WTC11 (cell line): ENCODE measurements around the gene AGAP5. TPM values are rescaled to one million over a fixed set of nuclear protein-coding genes. Genes with fewer than 3 reads are reported as not detected.

ENCODE experiments used
- ATAC-seq: fragments of 200-7000 bp; cut with Tn5 transposase; 2 replicates; pipeline ENCODE4 v1.10.0; 2021; ENCODE audit warnings: mild to moderate bottlenecking, moderate library complexity
- CTCF ChIA-PET: fragments of 300-600 bp; sonication (Branson Sonifier 250); formaldehyde crosslinking; loops from one replicate; lab custom pipeline; 2021; ENCODE audit warnings: antibody characterized with exemption; lab: Charles Lee
- POLR2A ChIA-PET: fragments of 350-600 bp; sonication (Branson Sonifier 250); formaldehyde crosslinking; loops from one replicate; lab custom pipeline; 2021; ENCODE audit warnings: antibody characterized with exemption; lab: Charles Lee
- DNase-seq: peaks from one replicate; pipeline ENCODE4 v3.0.0; 2021; ENCODE audit warnings: low spot score
- H3K27ac Mint-ChIP-seq: 2 replicates; pipeline ENCODE4 v1.8.0; 2021; ENCODE audit warnings: mixed read lengths
- H3K27me3 Mint-ChIP-seq: 2 replicates; pipeline ENCODE4 v1.8.0; 2021; ENCODE audit warnings: low read depth, mild to moderate bottlenecking, moderate library complexity, mixed read lengths
- H3K36me3 Mint-ChIP-seq: 2 replicates; pipeline ENCODE4 v1.8.0; 2021; ENCODE audit warnings: mixed read lengths
- H3K4me1 Mint-ChIP-seq: 2 replicates; pipeline ENCODE4 v1.8.0; 2022; ENCODE audit warnings: mixed read lengths
- H3K4me3 Mint-ChIP-seq: 2 replicates; pipeline ENCODE4 v1.8.0; 2021; ENCODE audit warnings: mild to moderate bottlenecking, moderate library complexity, mixed read lengths
- H3K9me3 Mint-ChIP-seq: 2 replicates; pipeline ENCODE4 v1.8.0; 2021; ENCODE audit warnings: mixed read lengths
- CBFB ChIP-seq: sonication (generic); formaldehyde crosslinking; IDR thresholded peaks from 2 replicates; pipeline ENCODE4 v1.8.1; 2022; ENCODE audit warnings: mild to moderate bottlenecking, low read depth, missing genetic modification reagents
- EMX1 ChIP-seq: fragments of 250-450 bp; sonication (Bioruptor Pico); IDR thresholded peaks from 2 replicates; pipeline ENCODE4 v1.8.0; 2021; ENCODE audit warnings: mild to moderate bottlenecking
- ESRRA ChIP-seq: sonication (generic); formaldehyde crosslinking; IDR thresholded peaks from 2 replicates; pipeline ENCODE4 v1.8.1; 2022; ENCODE audit warnings: mild to moderate bottlenecking, missing genetic modification reagents, borderline replicate concordance
- ETV6 ChIP-seq: sonication (generic); formaldehyde crosslinking; IDR thresholded peaks from 2 replicates; pipeline ENCODE4 v1.8.1; 2022; ENCODE audit warnings: mild to moderate bottlenecking, missing genetic modification reagents
- FOXJ3 ChIP-seq: sonication (generic); formaldehyde crosslinking; IDR thresholded peaks from 2 replicates; pipeline ENCODE4 v1.9.0; 2021; ENCODE audit warnings: missing genetic modification reagents, mild to moderate bottlenecking, borderline replicate concordance
- HMGA2 ChIP-seq: fragments of 250-450 bp; sonication (Bioruptor Pico); IDR thresholded peaks from 2 replicates; pipeline ENCODE4 v1.4.0; 2021; ENCODE audit warnings: mild to moderate bottlenecking, moderate library complexity
- MXD4 ChIP-seq: fragments of 250-450 bp; sonication (Bioruptor Pico); IDR thresholded peaks from 2 replicates; pipeline ENCODE4 v1.8.0; 2021; ENCODE audit warnings: mild to moderate bottlenecking, moderate library complexity, borderline replicate concordance
- MYBL2 ChIP-seq: sonication (generic); formaldehyde crosslinking; IDR thresholded peaks from 2 replicates; pipeline ENCODE4 v1.8.1; 2023; ENCODE audit warnings: mild to moderate bottlenecking, moderate library complexity, missing genetic modification reagents
- NFYB ChIP-seq: sonication (generic); formaldehyde crosslinking; conservative IDR thresholded peaks from 2 replicates; pipeline ENCODE4 v1.8.0; 2022; ENCODE audit warnings: low read depth, missing genetic modification reagents
- NR1H2 ChIP-seq: sonication (generic); formaldehyde crosslinking; IDR thresholded peaks from 2 replicates; pipeline ENCODE4 v1.9.0; 2021; ENCODE audit warnings: mild to moderate bottlenecking, moderate library complexity, missing genetic modification reagents
- NR2C2 ChIP-seq: sonication (generic); formaldehyde crosslinking; IDR thresholded peaks from 2 replicates; pipeline ENCODE4 v1.8.0; 2022; ENCODE audit warnings: mild to moderate bottlenecking, missing genetic modification reagents
- PRRX2 ChIP-seq: fragments of 250-450 bp; sonication (Bioruptor Pico); IDR thresholded peaks from 2 replicates; pipeline ENCODE4 v1.8.0; 2021; ENCODE audit warnings: mild to moderate bottlenecking
- SMAD4 ChIP-seq: sonication (generic); formaldehyde crosslinking; IDR thresholded peaks from 2 replicates; pipeline ENCODE4 v1.8.0; 2022; ENCODE audit warnings: mild to moderate bottlenecking, missing genetic modification reagents
- SP1 ChIP-seq: sonication (generic); formaldehyde crosslinking; conservative IDR thresholded peaks from 2 replicates; pipeline ENCODE4 v1.8.1; 2022; ENCODE audit warnings: missing genetic modification reagents
- TEAD1 ChIP-seq: sonication (generic); formaldehyde crosslinking; IDR thresholded peaks from 2 replicates; pipeline ENCODE4 v1.8.0; 2022; ENCODE audit warnings: mild to moderate bottlenecking, missing genetic modification reagents
- ZNF232 ChIP-seq: sonication (generic); formaldehyde crosslinking; IDR thresholded peaks from 2 replicates; pipeline ENCODE4 v1.8.0; 2022; ENCODE audit warnings: mild to moderate bottlenecking, missing genetic modification reagents
- ZNF263 ChIP-seq: sonication (generic); formaldehyde crosslinking; IDR thresholded peaks from 2 replicates; pipeline ENCODE4 v1.8.1; 2022; ENCODE audit warnings: low read depth, mild to moderate bottlenecking, moderate library complexity, missing genetic modification reagents
- ZNF416 ChIP-seq: fragments of 250-450 bp; sonication (Bioruptor Pico); IDR thresholded peaks from 2 replicates; pipeline ENCODE4 v1.9.0; 2021; ENCODE audit warnings: mild to moderate bottlenecking, inconsistent platforms
- ZNF423 ChIP-seq: fragments of 250-450 bp; sonication (Bioruptor Pico); IDR thresholded peaks from 2 replicates; pipeline ENCODE4 v2.1.2; 2022; ENCODE audit warnings: mild to moderate bottlenecking, moderate library complexity
- total RNA-seq: library from RNA; stranded (reverse); gene quantifications from 3 replicates; pipeline ENCODE4 v1.2.3, GENCODE V29; 2021
- TF ChIP-seq, protein P1 (sequence below): fragments of 250-450 bp; sonication (Bioruptor Pico); IDR thresholded peaks from 2 replicates; pipeline ENCODE4 v1.9.0; 2021; ENCODE audit warnings: mild to moderate bottlenecking
- TF ChIP-seq, protein P2 (sequence below): fragments of 250-450 bp; sonication (Bioruptor Pico); IDR thresholded peaks from 2 replicates; pipeline ENCODE4 v1.8.0; 2021; ENCODE audit warnings: mild to moderate bottlenecking
- TF ChIP-seq, protein P3 (sequence below): sonication (generic); formaldehyde crosslinking; IDR thresholded peaks from 2 replicates; pipeline ENCODE4 v1.8.1; 2022; ENCODE audit warnings: low read depth, mild to moderate bottlenecking, moderate library complexity, missing genetic modification reagents, borderline replicate concordance
- TF ChIP-seq, protein P4 (sequence below): sonication (generic); formaldehyde crosslinking; IDR thresholded peaks from 2 replicates; pipeline ENCODE4 v1.8.0; 2022; ENCODE audit warnings: mild to moderate bottlenecking, missing genetic modification reagents
- TF ChIP-seq, protein P5 (sequence below): sonication (generic); formaldehyde crosslinking; IDR thresholded peaks from 2 replicates; pipeline ENCODE4 v1.8.1; 2023; ENCODE audit warnings: mild to moderate bottlenecking, missing genetic modification reagents
- TF ChIP-seq, protein P6 (sequence below): sonication (generic); formaldehyde crosslinking; IDR thresholded peaks from 2 replicates; pipeline ENCODE4 v1.8.1; 2022; ENCODE audit warnings: mild to moderate bottlenecking, missing genetic modification reagents, moderate library complexity, borderline replicate concordance
- TF ChIP-seq, protein P7 (sequence below): sonication (generic); formaldehyde crosslinking; IDR thresholded peaks from 2 replicates; pipeline ENCODE4 v1.8.0; 2023; ENCODE audit warnings: missing genetic modification reagents

Gene AGAP5
- total RNA-seq, 1 experiment from 2014 or later: 7.5 TPM

DNA sequence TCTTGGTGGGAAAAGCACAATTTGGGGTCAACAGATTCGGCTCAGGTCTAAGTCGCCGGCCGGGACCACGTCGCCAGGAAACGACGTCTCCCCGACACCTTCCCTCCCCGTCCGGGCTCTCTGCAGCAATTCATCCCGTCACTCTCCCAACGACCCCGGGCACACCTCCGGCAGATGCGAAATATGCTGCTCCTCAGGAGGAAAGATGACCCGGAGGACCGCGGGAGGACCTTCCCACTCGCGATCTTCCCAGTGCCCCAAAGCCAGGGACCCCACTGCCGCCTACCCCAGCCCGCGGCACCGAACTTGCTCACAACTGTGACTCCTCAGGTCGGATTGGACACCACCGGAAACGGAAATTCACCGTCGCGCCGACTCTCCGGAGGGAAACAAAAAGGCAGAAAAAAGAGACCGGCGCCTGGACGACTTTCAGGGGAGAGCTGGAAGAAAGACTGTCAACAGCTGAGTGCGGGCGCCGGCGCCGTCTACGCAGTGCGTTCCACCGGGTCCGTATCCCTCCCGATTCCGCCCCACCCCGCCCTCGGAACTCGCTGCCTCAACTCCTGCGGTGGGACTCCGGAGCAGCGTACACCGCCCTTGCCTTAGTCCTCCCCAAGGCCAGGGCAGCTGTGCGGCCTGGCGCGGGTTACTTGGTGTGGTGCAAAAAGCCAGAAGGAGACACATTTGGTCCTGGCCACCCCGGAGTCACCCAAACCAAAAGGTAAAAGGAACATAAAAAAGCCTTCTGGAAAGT, 32.4 kb upstream of the AGAP5 start:
- Mint-ChIP-seq H3K4me3 (peak overlapping the region; percentile 95), H3K4me1 (0 out of 2 replicates have a peak, but pooled peaks cover 2% of the 10 kb centered on the region), H3K27me3 (no peaks in the 10 kb centered on the region), H3K9me3 (no peaks in the 10 kb centered on the region), H3K36me3 (peaks cover 19% of the 10 kb centered on the region), H3K27ac (peak overlapping the region; percentile 97)
- DNase-seq (peak; percentile 93), ATAC-seq (peak; percentile 83)
- CTCF ChIA-PET: interaction anchor here (0.7 to 2.0 kb wide), 4 partner anchors 12 to 201 kb away, joined by 3 to 5 read pairs (median 4); no protein-coding TSS in a partner anchor
- POLR2A ChIA-PET: interaction anchor here (0.6 to 3.3 kb wide), 3 partner anchors 11 to 54 kb away, joined by 3 to 19 read pairs (median 3); partner anchors contain the start of gene SEC24C
- TF ChIP-seq, protein P1, sequence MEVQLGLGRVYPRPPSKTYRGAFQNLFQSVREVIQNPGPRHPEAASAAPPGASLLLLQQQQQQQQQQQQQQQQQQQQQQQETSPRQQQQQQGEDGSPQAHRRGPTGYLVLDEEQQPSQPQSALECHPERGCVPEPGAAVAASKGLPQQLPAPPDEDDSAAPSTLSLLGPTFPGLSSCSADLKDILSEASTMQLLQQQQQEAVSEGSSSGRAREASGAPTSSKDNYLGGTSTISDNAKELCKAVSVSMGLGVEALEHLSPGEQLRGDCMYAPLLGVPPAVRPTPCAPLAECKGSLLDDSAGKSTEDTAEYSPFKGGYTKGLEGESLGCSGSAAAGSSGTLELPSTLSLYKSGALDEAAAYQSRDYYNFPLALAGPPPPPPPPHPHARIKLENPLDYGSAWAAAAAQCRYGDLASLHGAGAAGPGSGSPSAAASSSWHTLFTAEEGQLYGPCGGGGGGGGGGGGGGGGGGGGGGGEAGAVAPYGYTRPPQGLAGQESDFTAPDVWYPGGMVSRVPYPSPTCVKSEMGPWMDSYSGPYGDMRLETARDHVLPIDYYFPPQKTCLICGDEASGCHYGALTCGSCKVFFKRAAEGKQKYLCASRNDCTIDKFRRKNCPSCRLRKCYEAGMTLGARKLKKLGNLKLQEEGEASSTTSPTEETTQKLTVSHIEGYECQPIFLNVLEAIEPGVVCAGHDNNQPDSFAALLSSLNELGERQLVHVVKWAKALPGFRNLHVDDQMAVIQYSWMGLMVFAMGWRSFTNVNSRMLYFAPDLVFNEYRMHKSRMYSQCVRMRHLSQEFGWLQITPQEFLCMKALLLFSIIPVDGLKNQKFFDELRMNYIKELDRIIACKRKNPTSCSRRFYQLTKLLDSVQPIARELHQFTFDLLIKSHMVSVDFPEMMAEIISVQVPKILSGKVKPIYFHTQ (CRISPR knock-in tag): no peak
- TF ChIP-seq MXD4 (CRISPR knock-in tag): no peak
- TF ChIP-seq EMX1 (CRISPR knock-in tag): no peak
- TF ChIP-seq, protein P2, sequence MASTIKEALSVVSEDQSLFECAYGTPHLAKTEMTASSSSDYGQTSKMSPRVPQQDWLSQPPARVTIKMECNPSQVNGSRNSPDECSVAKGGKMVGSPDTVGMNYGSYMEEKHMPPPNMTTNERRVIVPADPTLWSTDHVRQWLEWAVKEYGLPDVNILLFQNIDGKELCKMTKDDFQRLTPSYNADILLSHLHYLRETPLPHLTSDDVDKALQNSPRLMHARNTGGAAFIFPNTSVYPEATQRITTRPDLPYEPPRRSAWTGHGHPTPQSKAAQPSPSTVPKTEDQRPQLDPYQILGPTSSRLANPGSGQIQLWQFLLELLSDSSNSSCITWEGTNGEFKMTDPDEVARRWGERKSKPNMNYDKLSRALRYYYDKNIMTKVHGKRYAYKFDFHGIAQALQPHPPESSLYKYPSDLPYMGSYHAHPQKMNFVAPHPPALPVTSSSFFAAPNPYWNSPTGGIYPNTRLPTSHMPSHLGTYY (CRISPR knock-in tag): no peak
- TF ChIP-seq, protein P3, sequence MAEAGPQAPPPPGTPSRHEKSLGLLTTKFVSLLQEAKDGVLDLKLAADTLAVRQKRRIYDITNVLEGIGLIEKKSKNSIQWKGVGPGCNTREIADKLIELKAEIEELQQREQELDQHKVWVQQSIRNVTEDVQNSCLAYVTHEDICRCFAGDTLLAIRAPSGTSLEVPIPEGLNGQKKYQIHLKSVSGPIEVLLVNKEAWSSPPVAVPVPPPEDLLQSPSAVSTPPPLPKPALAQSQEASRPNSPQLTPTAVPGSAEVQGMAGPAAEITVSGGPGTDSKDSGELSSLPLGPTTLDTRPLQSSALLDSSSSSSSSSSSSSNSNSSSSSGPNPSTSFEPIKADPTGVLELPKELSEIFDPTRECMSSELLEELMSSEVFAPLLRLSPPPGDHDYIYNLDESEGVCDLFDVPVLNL (CRISPR knock-in tag): no peak
- no peak for TF ChIP-seq MYBL2 (CRISPR knock-in tag)
- TF ChIP-seq, protein P4, sequence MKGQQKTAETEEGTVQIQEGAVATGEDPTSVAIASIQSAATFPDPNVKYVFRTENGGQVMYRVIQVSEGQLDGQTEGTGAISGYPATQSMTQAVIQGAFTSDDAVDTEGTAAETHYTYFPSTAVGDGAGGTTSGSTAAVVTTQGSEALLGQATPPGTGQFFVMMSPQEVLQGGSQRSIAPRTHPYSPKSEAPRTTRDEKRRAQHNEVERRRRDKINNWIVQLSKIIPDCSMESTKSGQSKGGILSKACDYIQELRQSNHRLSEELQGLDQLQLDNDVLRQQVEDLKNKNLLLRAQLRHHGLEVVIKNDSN (CRISPR knock-in tag): 0 out of 2 replicates have a peak, but pooled peaks have one; percentile 38
- TF ChIP-seq, protein P5, sequence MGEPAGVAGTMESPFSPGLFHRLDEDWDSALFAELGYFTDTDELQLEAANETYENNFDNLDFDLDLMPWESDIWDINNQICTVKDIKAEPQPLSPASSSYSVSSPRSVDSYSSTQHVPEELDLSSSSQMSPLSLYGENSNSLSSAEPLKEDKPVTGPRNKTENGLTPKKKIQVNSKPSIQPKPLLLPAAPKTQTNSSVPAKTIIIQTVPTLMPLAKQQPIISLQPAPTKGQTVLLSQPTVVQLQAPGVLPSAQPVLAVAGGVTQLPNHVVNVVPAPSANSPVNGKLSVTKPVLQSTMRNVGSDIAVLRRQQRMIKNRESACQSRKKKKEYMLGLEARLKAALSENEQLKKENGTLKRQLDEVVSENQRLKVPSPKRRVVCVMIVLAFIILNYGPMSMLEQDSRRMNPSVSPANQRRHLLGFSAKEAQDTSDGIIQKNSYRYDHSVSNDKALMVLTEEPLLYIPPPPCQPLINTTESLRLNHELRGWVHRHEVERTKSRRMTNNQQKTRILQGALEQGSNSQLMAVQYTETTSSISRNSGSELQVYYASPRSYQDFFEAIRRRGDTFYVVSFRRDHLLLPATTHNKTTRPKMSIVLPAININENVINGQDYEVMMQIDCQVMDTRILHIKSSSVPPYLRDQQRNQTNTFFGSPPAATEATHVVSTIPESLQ: no peak
- TF ChIP-seq SMAD4 (CRISPR knock-in tag): no peak
- no peak; the same call in 1 of the 2 replicates for TF ChIP-seq NR2C2
- peak; percentile 77 for TF ChIP-seq TEAD1 (CRISPR knock-in tag)
- no peak for TF ChIP-seq ZNF416 (CRISPR knock-in tag)
- no peak for TF ChIP-seq FOXJ3
- no peak for TF ChIP-seq NFYB (CRISPR knock-in tag)
- no peak for TF ChIP-seq NR1H2 (CRISPR knock-in tag)
- no peak for TF ChIP-seq CBFB (CRISPR knock-in tag)
- TF ChIP-seq ZNF232 (CRISPR knock-in tag): 0 out of 2 replicates have a peak, but pooled peaks have one; percentile 18
- TF ChIP-seq, protein P6, sequence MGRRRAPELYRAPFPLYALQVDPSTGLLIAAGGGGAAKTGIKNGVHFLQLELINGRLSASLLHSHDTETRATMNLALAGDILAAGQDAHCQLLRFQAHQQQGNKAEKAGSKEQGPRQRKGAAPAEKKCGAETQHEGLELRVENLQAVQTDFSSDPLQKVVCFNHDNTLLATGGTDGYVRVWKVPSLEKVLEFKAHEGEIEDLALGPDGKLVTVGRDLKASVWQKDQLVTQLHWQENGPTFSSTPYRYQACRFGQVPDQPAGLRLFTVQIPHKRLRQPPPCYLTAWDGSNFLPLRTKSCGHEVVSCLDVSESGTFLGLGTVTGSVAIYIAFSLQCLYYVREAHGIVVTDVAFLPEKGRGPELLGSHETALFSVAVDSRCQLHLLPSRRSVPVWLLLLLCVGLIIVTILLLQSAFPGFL (CRISPR knock-in tag): no peak
- TF ChIP-seq, protein P7, sequence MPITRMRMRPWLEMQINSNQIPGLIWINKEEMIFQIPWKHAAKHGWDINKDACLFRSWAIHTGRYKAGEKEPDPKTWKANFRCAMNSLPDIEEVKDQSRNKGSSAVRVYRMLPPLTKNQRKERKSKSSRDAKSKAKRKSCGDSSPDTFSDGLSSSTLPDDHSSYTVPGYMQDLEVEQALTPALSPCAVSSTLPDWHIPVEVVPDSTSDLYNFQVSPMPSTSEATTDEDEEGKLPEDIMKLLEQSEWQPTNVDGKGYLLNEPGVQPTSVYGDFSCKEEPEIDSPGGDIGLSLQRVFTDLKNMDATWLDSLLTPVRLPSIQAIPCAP (CRISPR knock-in tag): 0 out of 2 replicates have a peak, but pooled peaks have one; percentile 22
- 0 out of 2 replicates have a peak, but pooled peaks have one; percentile 5 for TF ChIP-seq ZNF263 (CRISPR knock-in tag)
- no peak for TF ChIP-seq ZNF423 (CRISPR knock-in tag)
- no peak for TF ChIP-seq PRRX2 (CRISPR knock-in tag)
- no peak for TF ChIP-seq ESRRA (CRISPR knock-in tag)
- TF ChIP-seq ETV6 (CRISPR knock-in tag): peak; percentile 81
- no peak for TF ChIP-seq HMGA2 (CRISPR knock-in tag)
- peak; percentile 22; the same call in 1 of the 2 replicates for TF ChIP-seq SP1 (CRISPR knock-in tag)
